Fibroblast of skin of right biceps (primary cell): ENCODE measurements around the gene GINS1.

Experiments
- DNase-seq: peaks from one replicate; pipeline ENCODE4 v3.0.0-alpha.2; 2013

The GINS1 gene

DNA sequence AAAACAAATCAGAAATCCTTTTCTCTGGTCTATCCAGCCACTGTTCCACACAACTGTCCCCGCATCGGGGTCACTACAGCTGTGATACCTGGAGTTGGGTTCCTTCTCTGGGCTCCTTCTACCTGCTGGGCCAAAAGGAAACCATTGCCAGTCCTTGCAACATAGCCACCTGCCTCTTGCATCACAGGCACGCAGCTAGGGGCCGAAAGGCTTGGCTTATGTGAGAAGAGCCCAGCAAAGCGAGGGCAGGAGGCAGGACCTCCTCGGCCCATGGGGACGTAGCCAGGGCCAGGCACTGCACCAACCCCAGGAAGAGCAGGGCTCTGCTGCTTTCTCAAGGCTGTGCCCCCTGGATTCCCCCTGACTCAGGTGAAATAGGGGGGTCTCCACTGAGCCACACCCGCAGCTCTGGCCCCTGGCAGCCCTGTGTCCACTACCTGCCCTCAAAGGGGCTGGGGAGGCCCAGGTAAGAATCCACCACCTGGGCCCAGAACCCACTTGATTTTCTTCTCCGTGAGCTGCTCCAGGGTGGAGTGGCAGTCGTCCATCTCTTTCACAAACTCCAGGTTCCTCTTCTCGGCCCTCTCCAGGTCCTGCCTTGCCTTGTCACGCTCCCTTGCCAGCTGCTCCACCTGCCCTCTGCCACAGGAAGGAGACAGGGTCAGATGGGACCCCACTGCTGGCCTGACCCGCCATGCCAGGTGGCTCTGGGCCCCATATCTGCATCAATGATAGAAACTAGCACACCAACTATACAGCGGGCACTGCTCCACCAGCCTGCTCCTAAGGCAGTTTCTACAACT is 88.9 kb downstream of the GINS1 start:
- DNase-seq = no peak

DNA sequence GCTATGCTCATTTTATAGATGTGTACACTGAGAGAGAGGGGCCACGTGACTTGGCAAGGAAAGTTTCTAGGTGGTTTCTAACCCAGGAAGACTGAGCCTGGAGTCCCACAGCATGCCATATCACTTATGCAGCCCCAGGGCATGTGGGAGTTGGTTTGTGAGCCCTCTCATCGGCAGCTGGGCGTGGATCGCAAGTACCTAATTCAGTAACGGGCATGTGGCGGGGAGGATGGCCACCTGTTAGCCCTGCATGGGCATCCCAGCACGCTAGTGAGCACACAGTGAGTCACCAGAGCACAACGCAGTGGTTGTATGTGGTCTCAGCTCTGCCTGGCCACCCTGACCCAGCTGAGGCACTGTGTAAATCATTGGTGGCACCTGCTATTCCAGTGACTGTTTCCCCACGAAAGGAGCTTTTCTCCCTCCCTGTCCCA is 89.5 kb downstream of the GINS1 start:
- DNase-seq = no peak

DNA sequence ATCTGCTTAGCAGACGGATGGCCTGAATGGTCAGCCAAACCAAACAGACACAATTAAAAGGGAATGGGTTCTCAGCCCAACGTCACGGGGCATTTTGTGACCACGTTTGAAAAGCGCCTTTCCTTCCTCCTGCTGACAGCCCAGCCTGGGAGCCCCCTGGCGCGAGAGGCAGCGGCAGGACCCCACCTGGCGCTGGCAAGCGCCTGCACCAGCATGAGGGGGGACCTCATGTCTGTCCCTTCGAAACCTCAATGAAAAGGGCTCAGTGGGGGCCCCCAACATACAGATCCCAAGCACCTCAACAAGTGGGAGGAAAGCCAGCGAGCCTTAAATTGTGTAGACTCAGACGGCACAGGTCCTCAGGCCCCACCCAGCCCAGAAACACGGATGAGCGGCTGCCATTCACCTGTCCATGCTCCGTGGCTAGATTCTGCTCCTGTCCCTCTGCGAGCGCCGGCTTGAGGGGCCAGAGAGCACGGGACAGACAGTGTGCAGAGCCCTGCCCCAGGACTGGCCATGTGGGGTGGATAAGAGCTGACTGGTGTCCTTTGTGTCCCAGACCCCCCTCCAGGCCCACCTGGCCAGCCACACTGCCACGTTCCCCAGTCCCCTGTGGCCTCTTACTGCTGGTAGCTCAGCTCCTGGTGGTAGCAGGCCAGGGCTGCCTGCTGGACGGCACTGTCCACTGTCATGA is 90.3 kb downstream of the GINS1 start:
- no peak for DNase-seq
